ENCODE measurements around the gene GLP1R. TPM values are rescaled to one million over a fixed set of nuclear protein-coding genes. Genes with fewer than 3 reads are reported as not detected.

Gene GLP1R
- polyA plus RNA-seq, 2 of the 4 experiments (the other 2 are of a cell fraction) = not detected

- TF ChIP-seq ZFP36 (IDR thresholded peaks at IDR 0.05; ENCODE audit: borderline replicate concordance, partially characterized antibody) (no peak), TP53 (CRISPR knock-in tag; IDR thresholded peaks at IDR 0.05) (no peak), CBX8 (IDR thresholded peaks at IDR 0.05) (no peak), NPAS2 (CRISPR knock-in tag; IDR thresholded peaks at IDR 0.05; ENCODE audit: borderline replicate concordance) (no peak), JUN (IDR thresholded peaks at IDR 0.05) (no peak), USF2 (IDR thresholded peaks at IDR 0.05) (no peak), MYC (IDR thresholded peaks at IDR 0.05; ENCODE audit: borderline replicate concordance, low read length) (no peak)
- DNase-seq (ENCODE audit: low read depth in 1 of 2, low spot score in 1 of 2) = no peak
- POLR2A ChIA-PET = no interaction called here
- CTCF ChIA-PET = interaction anchor here (1.7 kb wide), 1 partner anchor 11 kb away, joined by 4 read pairs; no protein-coding TSS in a partner anchor
- no peaks in the 10 kb centered on the region for H3K4me1 ChIP-seq
- no peak overlapping the region for H3K27ac ChIP-seq
- no peak for ATAC-seq
- H3K4me3 ChIP-seq = no peak overlapping the region
- H3K9me3 ChIP-seq = no peaks in the 10 kb centered on the region
- no peak for FAIRE-seq
- H3K4me2 ChIP-seq = no peak overlapping the region
These were observed 47.0 kb downstream of the GLP1R start for GRCh38 chr6:39095578-39095977.

- H3K4me2 ChIP-seq = no peak overlapping the region
- WGBS (ENCODE audit: missing lambda C conversion rate) = 57% methylated on average over 3 of the region's 3 CpGs
- H3K4me1 ChIP-seq = no peaks in the 10 kb centered on the region
- TF ChIP-seq NFE2L2 (conservative IDR thresholded peaks at IDR 0.05; ENCODE audit: low read length) = no peak
- TF ChIP-seq CEBPB (IDR thresholded peaks at IDR 0.05) = no peak
- no peak for TF ChIP-seq JUN (IDR thresholded peaks at IDR 0.05)
- TF ChIP-seq HOXA7 (CRISPR knock-in tag; IDR thresholded peaks at IDR 0.05) = no peak
- TF ChIP-seq PHF8 (IDR thresholded peaks at IDR 0.05; ENCODE audit: borderline replicate concordance, low read depth) = no peak
- no peak for TF ChIP-seq NR3C1 (IDR thresholded peaks at IDR 0.05)
- no peak for TF ChIP-seq ZSCAN20 (CRISPR knock-in tag; IDR thresholded peaks at IDR 0.05)
- TF ChIP-seq CTCF (IDR thresholded peaks at IDR 0.05) = no peak
- TF ChIP-seq EHF (CRISPR knock-in tag; IDR thresholded peaks at IDR 0.05) = no peak
- no peak for TF ChIP-seq TFCP2L1 (CRISPR knock-in tag; IDR thresholded peaks at IDR 0.05)
- TF ChIP-seq JUNB (IDR thresholded peaks at IDR 0.05) = no peak
- TF ChIP-seq TP53 (CRISPR knock-in tag; IDR thresholded peaks at IDR 0.05) = no peak
- no peak for TF ChIP-seq CBX8 (IDR thresholded peaks at IDR 0.05)
- no peak for TF ChIP-seq KDM1A (IDR thresholded peaks at IDR 0.05; ENCODE audit: low read depth)
- TF ChIP-seq KDM5A (IDR thresholded peaks at IDR 0.05) = no peak
- TF ChIP-seq RCOR1 (IDR thresholded peaks at IDR 0.05; ENCODE audit: low read depth, low read length) = no peak
- no peak for TF ChIP-seq USF2 (IDR thresholded peaks at IDR 0.05)
- no peak for TF ChIP-seq FOSL2 (IDR thresholded peaks at IDR 0.05)
- TF ChIP-seq FOSL2 (CRISPR knock-in tag; IDR thresholded peaks at IDR 0.05) = no peak
- H3K27ac ChIP-seq = no peak overlapping the region
- DNase-seq (ENCODE audit: low read depth in 1 of 2, low spot score in 1 of 2) (no peak), FAIRE-seq (no peak), ATAC-seq (no peak)
- ChIA-PET POLR2A (interaction anchor here (0.7 kb wide), 1 partner anchor 42 kb away, joined by 10 read pairs; no protein-coding TSS in a partner anchor), CTCF (no interaction called here)
- no peak overlapping the region for H3K4me3 ChIP-seq
- H3K9me3 ChIP-seq = no peaks in the 10 kb centered on the region
These were observed 51.8 kb downstream of the GLP1R start for GRCh38 chr6:39100358-39100757.

Measured in A549 (cell line).